Activated CD4-positive, alpha-beta memory T cell treated with anti-CD3 and anti-CD28 coated beads for 36 hours (primary cell): ENCODE results near the gene FMO4. TPM values are rescaled to one million over a fixed set of nuclear protein-coding genes. Genes with fewer than 3 reads are reported as not detected.
"Not testable (repeated sequence)": the region's sequence is repeated elsewhere in the genome, so short reads cannot be mapped to it uniquely, and the experiment has no call there.

Experiments
- CTCF ChIA-PET: fragments of 350-600 bp; sonication (Branson Sonifier 250); formaldehyde crosslinking; loops from one replicate; lab custom pipeline; 2021; ENCODE audit warnings: antibody characterized with exemption, inconsistent platforms; lab: Charles Lee
- POLR2A ChIA-PET: fragments of 350-600 bp; sonication (Branson Sonifier 250); formaldehyde crosslinking; loops from one replicate; lab custom pipeline; 2021; ENCODE audit warnings: antibody characterized with exemption; lab: Charles Lee
- DNase-seq: peaks from one replicate; pipeline ENCODE4 v3.0.0-alpha.2; 2020
- H3K27ac Mint-ChIP-seq: one replicate; pipeline ENCODE4 v1.8.0; 2021; ENCODE audit warnings: mixed read lengths
- H3K27me3 Mint-ChIP-seq: one replicate; pipeline ENCODE4 v1.8.0; 2021; ENCODE audit warnings: mixed read lengths
- H3K36me3 Mint-ChIP-seq: one replicate; pipeline ENCODE4 v1.8.0; 2021; ENCODE audit warnings: mixed read lengths
- H3K4me1 Mint-ChIP-seq: one replicate; pipeline ENCODE4 v1.8.0; 2021; ENCODE audit warnings: low read depth, mixed read lengths
- H3K4me3 Mint-ChIP-seq: one replicate; pipeline ENCODE4 v1.8.0; 2021; ENCODE audit warnings: mild to moderate bottlenecking, mixed read lengths
- H3K9me3 Mint-ChIP-seq: one replicate; pipeline ENCODE4 v1.8.0; 2021; ENCODE audit warnings: mixed read lengths
- intact Hi-C: fragments of 100-400 bp; cut with micrococcal nuclease; formaldehyde crosslinking; loops from one replicate; pipeline ENCODE4 v1.15.1; 2023
- total RNA-seq, 2 experiments: library from RNA; stranded (reverse); gene quantifications; one replicate each; pipeline ENCODE4 v1.2.3, GENCODE V29; 2021

The FMO4 gene
- total RNA-seq, 2 experiments from 2014 or later = 1.4 to 1.9 TPM

DNA sequence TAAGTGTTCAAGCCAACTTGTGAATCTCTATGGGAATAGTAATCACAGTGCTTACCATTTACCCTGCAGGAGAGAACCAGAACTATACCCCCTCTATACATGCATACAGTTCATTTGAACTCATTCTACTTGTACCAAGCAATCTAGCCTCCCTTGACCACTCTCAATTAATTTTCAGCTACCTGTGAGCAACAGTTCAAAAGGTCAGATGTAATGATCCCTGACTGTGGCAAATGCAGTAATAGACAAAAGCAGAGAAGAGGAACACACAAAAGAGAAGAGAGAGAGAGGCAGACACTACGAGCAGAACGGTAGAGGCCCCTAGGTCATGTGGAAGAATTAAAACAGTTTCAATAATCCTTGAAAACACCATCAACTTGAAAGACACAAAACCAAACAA, 52.8 kb downstream of the FMO4 start:
- CTCF ChIA-PET = no interaction called here
- intact Hi-C loops = no loop called here
- Mint-ChIP-seq H3K36me3 (no peaks in the 10 kb centered on the region), H3K27me3 (peaks cover 6% of the 10 kb centered on the region), H3K4me3 (no peak overlapping the region), H3K4me1 (no peaks in the 10 kb centered on the region), H3K9me3 (peaks cover 12% of the 10 kb centered on the region), H3K27ac (no peak overlapping the region)
- POLR2A ChIA-PET = no interaction called here
- no peak for DNase-seq

DNA sequence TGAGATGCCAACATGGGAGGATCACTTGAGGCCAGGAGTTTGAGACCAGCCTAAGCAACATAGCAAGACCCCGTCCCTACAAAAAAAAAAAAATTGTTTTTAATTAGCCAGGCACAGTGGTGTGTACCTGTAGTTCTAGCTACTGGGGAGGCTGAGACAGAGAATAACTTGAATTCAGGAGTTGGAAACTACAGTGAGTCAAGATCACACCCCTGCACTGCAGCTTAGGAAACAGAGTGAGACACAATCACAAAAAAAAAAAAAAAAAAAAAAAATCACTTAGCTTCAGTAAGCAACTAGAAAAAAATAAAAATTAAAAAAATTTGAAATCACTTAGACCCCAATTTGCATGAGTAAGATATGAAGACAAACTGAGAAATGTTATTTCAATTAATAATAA, 53.5 kb downstream of the FMO4 start:
- ChIA-PET CTCF (no interaction called here), POLR2A (no interaction called here)
- Mint-ChIP-seq H3K9me3 (peaks cover 6% of the 10 kb centered on the region), H3K4me3 (no peak overlapping the region), H3K4me1 (no peaks in the 10 kb centered on the region), H3K36me3 (no peaks in the 10 kb centered on the region), H3K27ac (no peak overlapping the region), H3K27me3 (no peaks in the 10 kb centered on the region)
- DNase-seq = no peak
- intact Hi-C loops = no loop called here

DNA sequence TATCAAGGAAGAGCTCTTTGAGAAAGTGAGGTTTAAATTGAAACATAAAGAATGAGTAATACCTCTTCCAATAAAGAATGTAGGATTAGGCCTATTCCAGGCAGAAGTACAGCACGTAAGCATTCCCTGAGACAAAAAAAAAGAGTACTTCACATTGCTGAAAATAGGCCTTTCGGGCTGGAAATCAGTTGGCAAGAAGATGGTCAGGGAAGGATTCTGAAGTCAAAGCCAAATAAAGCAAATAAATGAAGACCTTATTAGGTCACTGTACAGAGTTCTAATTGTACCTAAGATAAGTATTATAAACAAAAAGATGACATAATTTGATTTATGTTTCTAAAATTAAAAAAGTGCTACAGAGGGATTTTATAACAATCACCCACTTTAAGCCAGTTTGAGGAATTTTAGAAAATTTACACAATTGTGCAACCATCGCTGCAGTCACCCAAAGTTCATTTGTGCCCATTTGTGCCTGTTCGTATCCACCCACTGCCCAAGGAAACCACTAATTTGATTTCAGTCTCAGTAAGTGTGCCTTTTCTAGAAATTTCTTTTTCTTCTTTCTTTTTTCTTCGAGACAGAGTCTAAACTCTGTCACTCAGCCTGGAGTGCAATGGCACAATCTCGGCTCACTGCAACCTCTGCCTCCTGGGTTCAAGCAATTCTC, 58.6 kb downstream of the FMO4 start:
- Mint-ChIP-seq H3K36me3 (no peaks in the 10 kb centered on the region), H3K27ac (no peak overlapping the region), H3K9me3 (no peaks in the 10 kb centered on the region), H3K4me3 (no peak overlapping the region), H3K4me1 (no peaks in the 10 kb centered on the region), H3K27me3 (no peaks in the 10 kb centered on the region)
- no peak for DNase-seq
- CTCF ChIA-PET = no interaction called here
- POLR2A ChIA-PET = no interaction called here
- intact Hi-C loops = no loop called here

DNA sequence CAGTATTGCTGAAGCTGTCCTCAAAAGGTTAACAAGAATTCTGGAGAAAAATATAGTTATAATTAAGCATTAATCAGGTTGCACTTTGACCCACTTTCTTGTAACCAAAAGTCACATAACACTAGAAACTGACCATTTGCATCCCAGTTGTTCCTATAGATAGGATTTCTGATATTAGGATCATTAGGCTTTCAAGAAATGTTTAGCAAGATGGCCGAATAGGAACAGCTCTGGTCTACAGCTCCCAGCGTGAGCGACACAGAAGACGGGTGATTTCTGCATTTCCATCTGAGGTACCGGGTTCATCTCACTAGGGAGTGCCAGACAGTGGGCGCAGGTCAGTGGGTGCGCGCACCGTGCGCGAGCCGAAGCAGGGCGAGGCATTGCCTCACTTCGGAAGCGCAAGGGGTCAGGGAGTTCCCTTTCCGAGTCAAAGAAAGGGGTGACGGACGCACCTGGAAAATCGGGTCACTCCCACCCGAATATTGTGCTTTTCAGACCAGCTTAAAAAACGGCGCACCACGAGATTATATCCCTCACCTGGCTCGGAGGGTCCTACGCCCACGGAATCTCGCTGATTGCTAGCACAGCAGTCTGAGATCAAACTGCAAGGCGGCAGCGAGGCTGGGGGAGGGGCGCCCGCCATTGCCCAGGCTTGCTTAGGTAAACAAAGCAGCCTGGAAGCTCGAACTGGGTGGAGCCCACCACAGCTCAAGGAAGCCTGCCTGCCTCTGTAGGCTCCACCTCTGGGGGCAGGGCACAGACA, 59.6 kb downstream of the FMO4 start:
- DNase-seq, H3K4me1 Mint-ChIP-seq, intact Hi-C loops, H3K36me3 Mint-ChIP-seq, H3K27me3 Mint-ChIP-seq, H3K9me3 Mint-ChIP-seq, CTCF ChIA-PET, H3K4me3 Mint-ChIP-seq, H3K27ac Mint-ChIP-seq, POLR2A ChIA-PET: not testable (repeated sequence)

DNA sequence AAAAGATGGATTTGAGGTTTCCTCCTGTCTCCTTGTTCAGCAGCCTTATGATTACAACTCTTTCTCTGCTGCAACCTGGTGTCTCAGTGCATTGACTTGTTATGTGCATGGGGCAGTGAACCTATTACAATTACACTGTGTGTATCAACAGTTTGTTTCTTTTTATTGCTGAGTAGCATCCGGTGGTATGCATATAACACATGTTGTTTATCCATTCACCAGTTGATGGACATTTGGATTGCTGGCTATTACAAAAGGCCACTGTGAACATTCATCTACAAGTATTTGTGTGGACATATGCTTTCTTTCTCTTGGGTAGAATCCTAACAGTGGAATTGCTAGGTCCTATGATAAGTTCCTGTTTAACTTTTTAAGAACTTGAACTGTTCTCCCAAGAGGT, 65.9 kb downstream of the FMO4 start:
- no peak for DNase-seq
- ChIA-PET CTCF (no interaction called here), POLR2A (no interaction called here)
- no peak overlapping the region for H3K4me3 Mint-ChIP-seq
- no peaks in the 10 kb centered on the region for H3K27me3 Mint-ChIP-seq
- H3K9me3 Mint-ChIP-seq = peaks cover 3% of the 10 kb centered on the region
- peaks cover 2% of the 10 kb centered on the region for H3K36me3 Mint-ChIP-seq
- intact Hi-C loops = no loop called here
- H3K27ac Mint-ChIP-seq = no peak overlapping the region
- no peaks in the 10 kb centered on the region for H3K4me1 Mint-ChIP-seq

DNA sequence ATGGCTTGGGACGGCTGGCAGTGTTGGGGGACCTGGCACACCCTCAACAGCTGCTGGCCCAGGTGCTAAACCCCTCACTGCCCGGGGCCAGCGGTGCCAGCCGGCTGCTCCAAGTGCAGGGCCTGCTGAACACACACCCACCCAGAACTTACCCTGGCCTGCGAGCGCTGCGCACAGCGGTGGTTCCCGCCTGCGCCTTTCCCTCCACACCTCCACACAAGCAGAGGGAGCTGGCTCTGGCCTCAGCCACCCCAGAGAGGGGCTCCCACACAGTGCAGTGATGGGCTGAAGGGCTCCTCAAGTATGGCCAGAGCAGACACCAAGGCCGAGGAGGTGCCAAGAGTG, 67.9 kb downstream of the FMO4 start:
- DNase-seq = no peak
- H3K4me3 Mint-ChIP-seq = no peak overlapping the region
- H3K4me1 Mint-ChIP-seq = no peaks in the 10 kb centered on the region
- H3K9me3 Mint-ChIP-seq = peaks cover 3% of the 10 kb centered on the region
- no peak overlapping the region for H3K27ac Mint-ChIP-seq
- intact Hi-C loops = no loop called here
- ChIA-PET POLR2A (no interaction called here), CTCF (no interaction called here)
- H3K27me3 Mint-ChIP-seq = no peaks in the 10 kb centered on the region
- H3K36me3 Mint-ChIP-seq = peaks cover 2% of the 10 kb centered on the region

DNA sequence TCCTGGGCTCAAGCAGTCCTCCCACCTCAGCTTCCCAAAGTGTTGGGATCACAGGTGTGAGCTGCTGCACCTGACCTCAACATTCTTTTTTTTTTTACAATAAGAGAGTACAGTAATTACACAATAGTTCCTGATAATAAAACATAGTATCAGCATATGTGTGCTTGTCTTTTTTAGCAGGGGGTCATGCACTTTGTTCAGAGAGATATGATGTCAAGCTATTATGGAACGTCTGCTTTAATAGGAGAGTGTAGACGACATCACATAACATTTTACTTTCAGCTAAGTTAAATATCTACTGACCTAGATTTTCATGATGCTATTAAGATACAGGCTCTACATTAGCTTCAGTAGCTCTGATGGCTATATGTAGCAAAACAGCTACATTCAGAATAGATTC, 70.5 kb downstream of the FMO4 start:
- intact Hi-C loops = no loop called here
- Mint-ChIP-seq H3K27me3 (peaks cover 3% of the 10 kb centered on the region), H3K9me3 (peaks cover 3% of the 10 kb centered on the region), H3K4me1 (no peaks in the 10 kb centered on the region), H3K4me3 (no peak overlapping the region), H3K36me3 (peaks cover 2% of the 10 kb centered on the region), H3K27ac (no peak overlapping the region)
- DNase-seq = no peak
- ChIA-PET CTCF (no interaction called here), POLR2A (no interaction called here)

DNA sequence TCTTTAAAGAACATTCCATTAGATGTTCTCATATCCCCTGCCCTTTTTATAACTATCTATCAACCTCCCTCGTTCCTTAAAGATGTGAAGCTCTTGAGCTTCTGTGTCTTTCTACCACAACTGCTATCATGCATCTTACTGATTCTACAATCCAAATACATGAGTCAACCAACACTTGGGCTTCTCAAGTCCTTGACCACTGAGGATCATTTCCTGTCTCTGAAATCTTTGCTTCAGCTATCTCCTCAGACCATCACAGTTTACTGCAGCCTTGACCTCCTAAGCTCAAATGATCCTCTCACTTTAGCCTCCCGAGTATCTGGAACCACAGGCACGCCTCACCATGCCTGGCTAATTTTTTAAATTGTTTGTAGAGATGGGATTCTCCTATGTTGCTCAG, 75.2 kb downstream of the FMO4 start:
- H3K9me3 Mint-ChIP-seq = no peaks in the 10 kb centered on the region
- H3K36me3 Mint-ChIP-seq = no peaks in the 10 kb centered on the region
- CTCF ChIA-PET = no interaction called here
- H3K4me1 Mint-ChIP-seq = no peaks in the 10 kb centered on the region
- no peak for DNase-seq
- intact Hi-C loops = no loop called here
- H3K4me3 Mint-ChIP-seq = no peak overlapping the region
- POLR2A ChIA-PET = no interaction called here
- H3K27me3 Mint-ChIP-seq = peaks cover 3% of the 10 kb centered on the region
- H3K27ac Mint-ChIP-seq = no peak overlapping the region

DNA sequence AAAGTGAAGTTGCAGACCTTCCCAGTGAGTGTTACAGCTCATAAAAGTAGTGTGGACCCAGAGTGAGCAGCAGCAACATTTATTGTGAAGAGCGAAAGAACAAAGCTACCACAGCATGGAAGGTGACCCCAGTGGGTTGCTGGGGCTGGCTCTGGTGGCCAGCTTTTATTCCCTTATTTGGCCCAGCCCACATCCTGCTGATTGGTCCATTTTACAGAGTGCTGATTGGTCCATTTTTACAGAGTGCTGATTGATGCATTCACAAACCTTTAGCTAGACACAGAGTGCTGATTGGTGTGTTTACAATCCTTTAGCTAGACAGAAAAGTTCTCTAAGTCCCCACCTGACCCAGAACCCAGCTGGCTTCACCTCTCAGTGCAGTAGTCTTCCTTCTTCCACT, 76.8 kb downstream of the FMO4 start:
- H3K27ac Mint-ChIP-seq, intact Hi-C loops, POLR2A ChIA-PET, DNase-seq, H3K27me3 Mint-ChIP-seq, H3K4me3 Mint-ChIP-seq, H3K4me1 Mint-ChIP-seq, H3K36me3 Mint-ChIP-seq, H3K9me3 Mint-ChIP-seq, CTCF ChIA-PET: not testable (repeated sequence)

Other genes starting within 250 kb of the FMO4 start
- not detected for gene FMO3, start 223.3 kb upstream of the FMO4 start, total RNA-seq
- gene FMO2, start 128.9 kb upstream of the FMO4 start, total RNA-seq = not detected
- gene FMO1, start 65.7 kb upstream of the FMO4 start, total RNA-seq = not detected
- gene PRRC2C, start 171.3 kb downstream of the FMO4 start, total RNA-seq = 100 to 1,000 TPM; 191 to 205 TPM